ENCODE measurements around the gene PICALM. TPM values are rescaled to one million over a fixed set of nuclear protein-coding genes. Genes with fewer than 3 reads are reported as not detected.

The PICALM gene
- total and polyA plus RNA-seq, 2 of the 4 experiments (the other 2 are of a cell fraction), result 235 to 453 TPM

- H3K9me1 ChIP-seq (ENCODE audit: insufficient read depth, low read length), result peaks cover 10% of the 10 kb centered on the region
- H3K56ac ChIP-seq (ENCODE audit: extremely low read depth, insufficient read depth, low read length), result no peak overlapping the region; the same call in 1 of the 2 replicates
- peak overlapping the region; percentile 18 for H2AK9ac ChIP-seq (replicated peaks; ENCODE audit: low read depth, low read length, poor library complexity)
- TF ChIP-seq MXI1 (IDR thresholded peaks at IDR 0.05; ENCODE audit: borderline replicate concordance, low read depth, low read length), result 0 out of 2 replicates have a peak, but pooled peaks have one; percentile 22
- TF ChIP-seq BHLHE40 (IDR thresholded peaks at IDR 0.05; ENCODE audit: low read depth, low read length), result no peak
- TF ChIP-seq CEBPB (IDR thresholded peaks at IDR 0.05; ENCODE audit: low read depth, low read length), result no peak
- TF ChIP-seq RCOR1 (IDR thresholded peaks at IDR 0.05; ENCODE audit: insufficient replicate concordance, low read length), result peak; percentile 9
- no peak for TF ChIP-seq USF2 (IDR thresholded peaks at IDR 0.05; ENCODE audit: low read depth, low read length)
- no peak for TF ChIP-seq NFE2L2 (IDR thresholded peaks at IDR 0.05; ENCODE audit: low read depth, low read length)
- no peak for TF ChIP-seq POLR2A (IDR thresholded peaks at IDR 0.05; ENCODE audit: low read depth, low read length)
- no peak for TF ChIP-seq MAFK (IDR thresholded peaks at IDR 0.05; ENCODE audit: low read depth, low read length)
- no peak for TF ChIP-seq FOS (IDR thresholded peaks at IDR 0.05; ENCODE audit: low read depth, low read length)
- no peak for TF ChIP-seq CTCF (conservative IDR thresholded peaks at IDR 0.05; ENCODE audit: low read depth, low read length)
- TF ChIP-seq MAZ (IDR thresholded peaks at IDR 0.05; ENCODE audit: borderline replicate concordance, low read depth, low read length), result no peak
- no peak for TF ChIP-seq RFX5 (IDR thresholded peaks at IDR 0.05; ENCODE audit: low read depth, low read length)
- TF ChIP-seq SMC3 (IDR thresholded peaks at IDR 0.05; ENCODE audit: low read depth, low read length), result no peak
- TF ChIP-seq RAD21 (IDR thresholded peaks at IDR 0.05; ENCODE audit: low read length), result 0 out of 2 replicates have a peak, but pooled peaks have one; percentile 4
- no peak for TF ChIP-seq CHD1 (IDR thresholded peaks at IDR 0.05; ENCODE audit: low read depth, low read length)
- TF ChIP-seq ELK1 (IDR thresholded peaks at IDR 0.05; ENCODE audit: borderline replicate concordance, low read depth, low read length), result no peak
- peaks cover 9% of the 10 kb centered on the region for H3K4me1 ChIP-seq (ENCODE audit: control insufficient read depth, insufficient read depth, low read length)
- ChIA-PET POLR2A (ENCODE audit: unreplicated experiment) (no interaction called here), CTCF (interaction anchor here (0.8 kb wide), 1 partner anchor 50 kb away, joined by 3 read pairs; no protein-coding TSS in a partner anchor)
- no peaks in the 10 kb centered on the region for H3K9me3 ChIP-seq (ENCODE audit: control insufficient read depth, insufficient read depth, low read length)
- 0 out of 2 replicates have a peak overlapping the region, but pooled peaks have one; percentile 2 for H3K27ac ChIP-seq (ENCODE audit: insufficient read depth, low read length)
- H4K5ac ChIP-seq (ENCODE audit: low read depth, low read length), result no peak overlapping the region
- H3K36me3 ChIP-seq (ENCODE audit: control insufficient read depth, insufficient read depth, low read length), result no peaks in the 10 kb centered on the region
- peak overlapping the region; percentile 40 for H2BK5ac ChIP-seq (ENCODE audit: low read depth, low read length, poor library complexity, severe bottlenecking)
- peak overlapping the region; percentile 26 for H3K4ac ChIP-seq (ENCODE audit: low read depth, low read length)
- DNase-seq (peak; percentile 82), ATAC-seq (ENCODE audit: low read depth) (peak; percentile 72)
- BruUV-seq (replicated peaks), result no TSS peak
- no CpG with 5 or more reads among the region's 2 CpGs for whole genome bisulfite sequencing, 2 experiments (ENCODE audit: extremely low coverage in 2 of 2, insufficient read length in 1 of 2)
- H2BK120ac ChIP-seq (ENCODE audit: low read depth, low read length), result peak overlapping the region; percentile 22
- dilution Hi-C loops (cut with HindIII; ENCODE audit: low sequenced_read_pairs, unreplicated experiment), result no loop called here
- peak overlapping the region; percentile 3; the same call in 1 of the 2 replicates for H3K18ac ChIP-seq (ENCODE audit: low read depth, low read length)
- 0 out of 4 replicates have a peak, but pooled peaks cover 0 to 3% of the 10 kb centered on the region in 2 experiments for H3K79me1 ChIP-seq (ENCODE audit: low read depth in 1 of 2, low read length in 2 of 2)
- 0 out of 2 replicates have a peak overlapping the region, but pooled peaks have one; percentile 19 for H3K23ac ChIP-seq (ENCODE audit: low read depth, low read length)
- no peaks in the 10 kb centered on the region for H3K27me3 ChIP-seq (ENCODE audit: control insufficient read depth, insufficient read depth, low read length)
- no peak overlapping the region for H3K9ac ChIP-seq (ENCODE audit: low read depth, low read length)
- H3K4me3 ChIP-seq (ENCODE audit: insufficient read depth, low read depth, low read length), result no peak overlapping the region
- no peaks in the 10 kb centered on the region for H4K20me1 ChIP-seq (ENCODE audit: insufficient read depth, low read length)
- peak overlapping the region; percentile 40; the same call in 1 of the 2 replicates for H2BK20ac ChIP-seq (ENCODE audit: low read depth, low read length)
- H2BK15ac ChIP-seq (ENCODE audit: low read depth, low read length), result peak overlapping the region; percentile 13; the same call in 1 of the 3 replicates
- peak overlapping the region; percentile 58 for H2AFZ ChIP-seq (replicated peaks; ENCODE audit: low read length, poor library complexity)
- H3K14ac ChIP-seq (replicated peaks; ENCODE audit: low read depth, low read length), result peak overlapping the region; percentile 20
- intact Hi-C loops (cut with micrococcal nuclease), result no loop called here
- peak overlapping the region; percentile 7 for H4K91ac ChIP-seq (ENCODE audit: insufficient read depth, low read depth, low read length)
- peak overlapping the region; percentile 80; the same call in 1 of the 2 replicates for H2AK5ac ChIP-seq (ENCODE audit: low read depth, low read length)
- in situ Hi-C loops (cut with MboI; ENCODE audit: low sequenced_read_pairs), result no loop called here
- H3K4me2 ChIP-seq (ENCODE audit: low read depth, low read length), result no peak overlapping the region
- peak overlapping the region in 1 of 2 experiments; percentile 82; a peak in 1 of 4 replicates for H4K8ac ChIP-seq (ENCODE audit: low read depth in 2 of 2, low read length in 2 of 2)
These were observed 22.7 kb upstream of the PICALM start for GRCh38 chr11:86091566-86091965.

Measured in IMR-90 (cell line).